KBM-7 (cell line): ENCODE data around the gene PRSS1.

Source experiments
- DNase-seq: peaks from one replicate; pipeline ENCODE4 v3.0.0-alpha.2; 2015
- in situ Hi-C: fragments of 300-500 bp; cut with MboI; formaldehyde crosslinking; loops from 2 replicates; pipeline ENCODE4 v1.14.3; 2020; ENCODE audit warnings: low sequenced_read_pairs, low pct_unique_long_range_greater_than_20kb, mixed read lengths

The PRSS1 gene

GRCh38 chr7:142801601-142802295 lies 52.5 kb downstream of the PRSS1 start:
- no peak for DNase-seq
- in situ Hi-C loops: no loop called here

DNA sequence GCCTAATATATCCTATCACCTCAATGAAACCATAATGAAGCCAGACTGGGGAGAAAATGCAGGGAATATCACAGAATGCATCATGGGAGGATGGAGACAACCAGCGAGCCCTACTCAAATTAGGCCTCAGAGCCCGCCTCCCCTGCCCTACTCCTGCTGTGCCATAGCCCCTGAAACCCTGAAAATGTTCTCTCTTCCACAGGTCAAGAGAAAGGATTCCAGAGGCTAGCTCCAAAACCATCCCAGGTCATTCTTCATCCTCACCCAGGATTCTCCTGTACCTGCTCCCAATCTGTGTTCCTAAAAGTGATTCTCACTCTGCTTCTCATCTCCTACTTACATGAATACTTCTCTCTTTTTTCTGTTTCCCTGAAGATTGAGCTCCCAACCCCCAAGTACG lies 53.0 kb downstream of the PRSS1 start:
- in situ Hi-C loops: no loop called here
- no peak for DNase-seq
